SK-N-MC (cell line): Measurements from ENCODE around the gene C1QBP.

Source experiments
- EZH2 ChIP-seq: fragments of 200-600 bp; sonication (generic); IDR thresholded peaks from one replicate; pipeline ENCODE4 v1.6.1; 2017; ENCODE audit warnings: antibody characterized with exemption
- POLR2AphosphoS5 ChIP-seq: IDR thresholded peaks from 2 replicates; pipeline ENCODE4 v1.6.1; 2012; ENCODE audit warnings: mild to moderate bottlenecking, low read depth, low read length, borderline replicate concordance

DNA sequence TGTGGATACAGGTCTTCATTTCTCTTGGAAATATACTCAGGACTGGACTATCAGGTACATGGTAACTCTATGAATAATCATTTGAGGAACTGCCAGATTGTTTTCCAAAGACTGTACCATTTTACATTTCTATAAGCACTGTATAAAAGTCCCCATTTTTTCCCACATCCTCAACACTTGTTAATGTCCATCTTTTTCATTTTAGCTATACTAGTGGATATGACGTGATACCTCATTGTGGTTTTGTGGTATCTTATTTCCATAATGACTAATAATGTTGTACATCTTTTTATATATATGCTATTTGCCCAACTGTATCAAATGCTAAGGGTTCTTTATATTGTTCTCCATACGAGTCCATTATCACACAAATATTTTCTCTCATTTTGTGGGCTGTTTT is 42.3 kb downstream of the C1QBP start:
- TF ChIP-seq POLR2AphosphoS5: no peak
- no peak for TF ChIP-seq EZH2
